Ascending aorta (tissue), 2 donors: ENCODE results near the gene ZBTB4. TPM values are rescaled to one million over a fixed set of nuclear protein-coding genes. Genes with fewer than 3 reads are reported as not detected.

Experiments
- DNase-seq, 2 donors: peaks; one replicate each; pipeline ENCODE4 v3.0.0-alpha.2; 2019; ENCODE audit warnings: low spot score in 2 of 2
- H3K27ac ChIP-seq, 2 donors: fragments of 200-600 bp; sonication (generic); one replicate each; pipeline ENCODE4 v1.5.1; 2016 to 2017; ENCODE audit warnings: mild to moderate bottlenecking in 1 of 2
- H3K27me3 ChIP-seq: fragments of 200-600 bp; sonication (generic); one replicate; pipeline ENCODE4 v1.5.1; 2017
- H3K36me3 ChIP-seq, 2 donors: fragments of 200-600 bp; sonication (generic); one replicate each; pipeline ENCODE4 v1.5.1; 2016
- H3K4me1 ChIP-seq, 2 donors: fragments of 200-600 bp; sonication (generic); one replicate each; pipeline ENCODE4 v1.5.1; 2016 to 2017; ENCODE audit warnings: mild to moderate bottlenecking in 1 of 2
- H3K4me3 ChIP-seq, 2 donors: fragments of 200-600 bp; sonication (generic); one replicate each; pipeline ENCODE4 v1.5.1; 2016 to 2017; ENCODE audit warnings: mild to moderate bottlenecking in 1 of 2
- H3K9me3 ChIP-seq, 2 donors: fragments of 200-600 bp; sonication (generic); one replicate each; pipeline ENCODE4 v1.5.1; 2016
- intact Hi-C: fragments of 100-400 bp; cut with DNase I; formaldehyde crosslinking; loops from one replicate; pipeline ENCODE4 v1.15.1; 2023
- total RNA-seq: library from RNA; depleted of rRNA; stranded (reverse); fragments of >200 nt; gene quantifications from one replicate; pipeline ENCODE4 v1.1.0, GENCODE V29; 2016
- TF ChIP-seq, protein P1 (sequence below), 3 experiments: fragments of 200-600 bp in 2 of 3; fragments of 450-650 bp in 1 of 3; sonication (generic) in 2 of 3; IDR thresholded peaks; one replicate each; pipeline ENCODE4 v1.5.1; 2016 to 2019; ENCODE audit warnings: antibody characterized with exemption in 3 of 3, mild to moderate bottlenecking in 1 of 3, moderate library complexity in 1 of 3

ZBTB4 gene
- total RNA-seq, 1 donor from 2014 or later = 67.9 TPM

DNA sequence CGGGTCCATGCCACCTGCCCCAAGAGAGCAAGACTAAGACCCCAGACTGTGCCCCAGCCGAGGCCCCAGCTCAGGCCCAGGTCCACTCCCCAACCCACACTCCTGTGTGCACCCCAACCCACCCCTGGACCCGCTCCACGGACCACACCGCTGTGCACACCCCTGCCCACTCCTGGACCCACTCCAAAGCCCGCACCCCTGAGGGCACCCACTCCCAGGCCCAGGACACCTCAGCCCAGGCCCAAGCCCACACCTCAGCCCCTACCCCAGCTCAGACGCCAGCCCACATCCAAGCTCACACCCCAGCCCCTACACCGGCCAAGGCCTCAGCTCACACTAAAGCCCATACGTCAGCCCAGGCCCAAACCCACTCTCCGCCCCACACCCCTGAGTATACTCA is 49.7 kb downstream of the ZBTB4 start:
- Histone ChIP-seq H3K36me3 (no peaks in the 10 kb centered on the region), H3K9me3 (no peaks in the 10 kb centered on the region), H3K27me3 (no peaks in the 10 kb centered on the region), H3K27ac (no peak overlapping the region), H3K4me3 (no peak overlapping the region), H3K4me1 (no peaks in the 10 kb centered on the region)
- DNase-seq = no peak
- intact Hi-C loops = no loop called here
- TF ChIP-seq, protein P1, sequence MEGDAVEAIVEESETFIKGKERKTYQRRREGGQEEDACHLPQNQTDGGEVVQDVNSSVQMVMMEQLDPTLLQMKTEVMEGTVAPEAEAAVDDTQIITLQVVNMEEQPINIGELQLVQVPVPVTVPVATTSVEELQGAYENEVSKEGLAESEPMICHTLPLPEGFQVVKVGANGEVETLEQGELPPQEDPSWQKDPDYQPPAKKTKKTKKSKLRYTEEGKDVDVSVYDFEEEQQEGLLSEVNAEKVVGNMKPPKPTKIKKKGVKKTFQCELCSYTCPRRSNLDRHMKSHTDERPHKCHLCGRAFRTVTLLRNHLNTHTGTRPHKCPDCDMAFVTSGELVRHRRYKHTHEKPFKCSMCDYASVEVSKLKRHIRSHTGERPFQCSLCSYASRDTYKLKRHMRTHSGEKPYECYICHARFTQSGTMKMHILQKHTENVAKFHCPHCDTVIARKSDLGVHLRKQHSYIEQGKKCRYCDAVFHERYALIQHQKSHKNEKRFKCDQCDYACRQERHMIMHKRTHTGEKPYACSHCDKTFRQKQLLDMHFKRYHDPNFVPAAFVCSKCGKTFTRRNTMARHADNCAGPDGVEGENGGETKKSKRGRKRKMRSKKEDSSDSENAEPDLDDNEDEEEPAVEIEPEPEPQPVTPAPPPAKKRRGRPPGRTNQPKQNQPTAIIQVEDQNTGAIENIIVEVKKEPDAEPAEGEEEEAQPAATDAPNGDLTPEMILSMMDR (IDR thresholded peaks at IDR 0.05) = no peak

DNA sequence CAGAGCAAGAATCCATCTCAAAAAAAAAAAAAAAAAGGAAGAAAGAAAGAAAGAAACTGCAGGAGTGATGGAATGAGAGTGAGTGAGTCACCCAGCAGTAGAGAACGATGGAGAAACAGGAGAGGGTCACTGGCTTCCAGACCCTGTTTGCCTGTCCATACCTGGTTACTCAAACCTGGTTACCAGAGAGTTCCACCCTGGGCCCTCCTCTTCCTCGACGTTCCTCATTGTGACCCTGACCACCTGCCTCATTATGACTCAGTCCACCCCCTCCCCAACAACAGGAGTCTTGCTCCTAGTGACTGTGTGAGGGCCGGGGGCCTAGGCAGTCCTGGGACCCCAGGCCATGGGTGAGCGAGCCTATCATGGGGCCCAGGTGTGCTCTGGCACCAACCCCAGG is 50.9 kb downstream of the ZBTB4 start, which contains the start of gene SPEM3:
Gene SPEM3 (plus strand): TSS at position 301 of the 400 bp plus-strand sequence. CDS start 46 bp downstream, at position 347.
- H3K4me1 ChIP-seq = no peaks in the 10 kb centered on the region
- no peak for DNase-seq
- H3K4me3 ChIP-seq = no peak within 1 kb of the TSS
- intact Hi-C loops = no loop called here
- H3K36me3 ChIP-seq = no peaks in the 10 kb centered on the region
- no peaks in the 10 kb centered on the region for H3K27me3 ChIP-seq
- no peaks in the 10 kb centered on the region for H3K9me3 ChIP-seq
- H3K27ac ChIP-seq = no peak within 1 kb of the TSS
- TF ChIP-seq, protein P1 (IDR thresholded peaks at IDR 0.05) = no peak

DNA sequence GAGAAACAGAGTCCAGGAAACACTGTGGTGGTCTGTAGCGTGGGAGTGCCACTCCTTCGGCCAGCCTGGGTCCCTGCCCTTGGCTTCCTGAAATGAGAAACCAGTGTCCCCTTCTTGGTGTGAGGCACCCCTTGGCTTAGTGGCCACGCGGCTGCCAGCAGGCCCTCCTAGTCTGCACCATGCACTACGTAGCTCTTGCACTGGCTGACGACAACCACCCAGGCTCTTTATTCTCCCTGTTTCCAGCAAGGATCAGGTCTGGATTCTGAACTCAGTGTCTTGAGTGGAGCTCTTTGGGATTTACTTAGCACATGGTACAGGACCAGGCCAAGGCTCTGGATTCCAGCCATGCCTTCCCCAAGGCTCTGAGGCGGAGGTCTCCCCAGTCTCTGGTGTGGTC is 51.9 kb downstream of the ZBTB4 start:
- H3K27me3 ChIP-seq = no peaks in the 10 kb centered on the region
- DNase-seq = no peak
- H3K4me3 ChIP-seq = no peak overlapping the region
- TF ChIP-seq, protein P1 (IDR thresholded peaks at IDR 0.05) = no peak
- H3K4me1 ChIP-seq = no peaks in the 10 kb centered on the region
- no peak overlapping the region for H3K27ac ChIP-seq
- no peaks in the 10 kb centered on the region for H3K9me3 ChIP-seq
- intact Hi-C loops = no loop called here
- no peaks in the 10 kb centered on the region for H3K36me3 ChIP-seq

DNA sequence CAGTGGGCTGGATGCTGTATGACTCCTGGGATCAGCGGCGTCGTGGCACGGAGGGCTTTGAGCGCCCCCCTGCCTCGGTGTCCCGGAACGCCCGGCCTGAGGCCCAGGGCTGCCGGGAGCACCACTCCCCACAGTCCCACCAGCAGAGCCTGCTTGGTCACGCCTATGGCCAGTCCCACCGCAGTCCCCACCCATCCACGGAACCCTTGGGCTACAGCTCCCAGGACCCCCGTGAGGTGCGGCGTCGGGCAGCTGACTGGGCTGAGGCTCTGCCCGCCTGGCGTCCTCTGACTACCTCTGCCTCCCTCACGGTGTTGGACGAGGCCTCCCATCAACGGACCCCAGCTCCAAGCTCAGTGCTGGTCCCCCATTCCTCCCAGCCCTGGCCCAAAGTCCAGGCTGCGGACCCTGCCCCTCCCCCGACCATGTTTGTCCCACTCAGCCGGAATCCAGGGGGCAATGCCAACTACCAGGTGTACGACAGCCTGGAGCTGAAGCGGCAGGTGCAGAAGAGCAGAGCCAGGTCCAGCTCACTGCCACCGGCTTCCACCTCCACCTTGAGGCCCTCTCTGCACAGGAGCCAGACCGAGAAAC is 52.4 kb downstream of the ZBTB4 start:
- intact Hi-C loops = no loop called here
- Histone ChIP-seq H3K27me3 (no peaks in the 10 kb centered on the region), H3K4me3 (no peak overlapping the region), H3K4me1 (no peaks in the 10 kb centered on the region), H3K36me3 (no peaks in the 10 kb centered on the region), H3K9me3 (no peaks in the 10 kb centered on the region), H3K27ac (no peak overlapping the region)
- DNase-seq = no peak
- TF ChIP-seq, protein P1 (IDR thresholded peaks at IDR 0.05) = no peak

DNA sequence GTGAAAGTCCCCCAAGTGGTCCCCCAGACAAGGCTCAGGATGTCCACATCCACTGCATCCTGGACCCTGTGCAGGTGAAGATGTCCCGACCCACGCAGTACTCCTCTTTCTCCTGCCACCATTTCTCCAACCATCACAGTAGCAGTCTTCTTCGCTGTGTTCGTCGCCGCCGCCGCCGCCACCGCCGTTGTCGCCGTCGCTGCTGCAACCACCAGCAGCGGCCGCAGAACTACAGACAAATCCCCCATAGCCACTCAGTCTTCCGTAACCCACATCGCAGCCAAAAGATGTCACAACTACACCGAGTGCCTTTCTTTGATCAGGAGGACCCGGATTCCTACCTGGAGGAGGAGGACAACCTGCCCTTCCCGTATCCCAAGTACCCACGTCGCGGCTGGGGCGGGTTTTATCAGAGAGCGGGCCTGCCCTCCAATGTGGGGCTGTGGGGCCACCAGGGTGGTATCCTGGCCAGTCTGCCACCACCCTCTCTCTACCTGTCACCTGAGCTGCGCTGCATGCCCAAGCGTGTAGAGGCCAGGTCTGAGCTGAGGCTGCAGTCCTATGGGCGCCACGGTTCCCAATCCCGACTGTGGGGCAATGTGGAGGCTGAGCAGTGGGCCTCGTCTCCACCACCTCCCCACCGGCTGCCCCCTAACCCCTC is 53.1 kb downstream of the ZBTB4 start:
- Histone ChIP-seq H3K4me3 (no peak overlapping the region), H3K36me3 (no peaks in the 10 kb centered on the region), H3K4me1 (no peaks in the 10 kb centered on the region), H3K27ac (no peak overlapping the region), H3K9me3 (no peaks in the 10 kb centered on the region), H3K27me3 (no peaks in the 10 kb centered on the region)
- TF ChIP-seq, protein P1 (IDR thresholded peaks at IDR 0.05) = no peak
- intact Hi-C loops = no loop called here
- DNase-seq = no peak
